Naive thymus-derived CD4-positive, alpha-beta T cell (primary cell): ENCODE measurements around the gene RAP1GAP. TPM values are rescaled to one million over a fixed set of nuclear protein-coding genes. Genes with fewer than 3 reads are reported as not detected.

Experiments
- ATAC-seq: fragments of 150-1000 bp; cut with Tn5 transposase; 2 replicates; pipeline ENCODE4 v1.10.0; 2021; ENCODE audit warnings: mild to moderate bottlenecking, moderate library complexity
- CTCF ChIA-PET: fragments of 350-600 bp; sonication (Branson Sonifier 250); formaldehyde crosslinking; loops from one replicate; lab custom pipeline; 2021; ENCODE audit warnings: antibody characterized with exemption; lab: Charles Lee
- POLR2A ChIA-PET: fragments of 350-600 bp; sonication (Branson Sonifier 250); formaldehyde crosslinking; loops from one replicate; lab custom pipeline; 2021; ENCODE audit warnings: antibody characterized with exemption, inconsistent platforms; lab: Charles Lee
- DNase-seq, 9 donors: peaks; one replicate each; pipeline versions ENCODE4 v3.0.0 to v3.0.0-alpha.2; 2020 to 2022; ENCODE audit warnings: mixed read lengths in 1 of 9
- H3K27ac ChIP-seq: one replicate; pipeline ENCODE4 v1.7.0; 2013; ENCODE audit warnings: mild to moderate bottlenecking, low read depth, low read length, moderate library complexity
- H3K27me3 ChIP-seq, 2 donors: one replicate each; pipeline ENCODE4 v1.7.0; 2013; ENCODE audit warnings: low read length in 2 of 2, mild to moderate bottlenecking in 2 of 2, moderate library complexity in 2 of 2; ENCODE audit not compliant: control insufficient read depth in 2 of 2, insufficient read depth in 2 of 2
- H3K36me3 ChIP-seq, 3 experiments: 1 replicate in 2 of 3; 2 replicates in 1 of 3; pipeline ENCODE4 v1.7.0; 2013; ENCODE audit warnings: low read length in 3 of 3, mild to moderate bottlenecking in 3 of 3, moderate library complexity in 1 of 3; ENCODE audit not compliant: insufficient read depth in 3 of 3, control insufficient read depth in 2 of 3
- H3K4me1 ChIP-seq, 2 donors: one replicate each; pipeline ENCODE4 v1.7.0; 2013; ENCODE audit warnings: low read length in 2 of 2, mild to moderate bottlenecking in 2 of 2, moderate library complexity in 1 of 2; ENCODE audit not compliant: control insufficient read depth in 2 of 2, insufficient read depth in 2 of 2
- H3K4me3 ChIP-seq: 2 replicates; pipeline ENCODE4 v1.7.0; 2013; ENCODE audit warnings: mild to moderate bottlenecking, low read length
- H3K9me3 ChIP-seq, 3 experiments: 1 replicate in 2 of 3; 2 replicates in 1 of 3; pipeline ENCODE4 v1.7.0; 2013; ENCODE audit warnings: low read length in 3 of 3; ENCODE audit not compliant: control insufficient read depth in 2 of 3
- H3K27ac Mint-ChIP-seq, 9 donors: one replicate each; pipeline ENCODE4 v1.8.0; 2020 to 2022; ENCODE audit warnings: mixed read lengths in 9 of 9, mild to moderate bottlenecking in 8 of 9, moderate library complexity in 5 of 9, inconsistent platforms in 2 of 9
- H3K27me3 Mint-ChIP-seq, 5 donors: one replicate each; pipeline ENCODE4 v1.8.0; 2021 to 2022; ENCODE audit warnings: mixed read lengths in 5 of 5, mild to moderate bottlenecking in 1 of 5
- H3K36me3 Mint-ChIP-seq, 5 donors: one replicate each; pipeline ENCODE4 v1.8.0; 2020 to 2022; ENCODE audit warnings: mixed read lengths in 5 of 5, mild to moderate bottlenecking in 3 of 5, inconsistent platforms in 1 of 5
- H3K4me1 Mint-ChIP-seq, 7 donors: one replicate each; pipeline ENCODE4 v1.8.0; 2020 to 2022; ENCODE audit warnings: mixed read lengths in 7 of 7, mild to moderate bottlenecking in 3 of 7, inconsistent platforms in 1 of 7
- H3K4me3 Mint-ChIP-seq, 10 donors: one replicate each; pipeline ENCODE4 v1.8.0; 2020 to 2022; ENCODE audit warnings: mild to moderate bottlenecking in 10 of 10, mixed read lengths in 10 of 10, moderate library complexity in 6 of 10, inconsistent platforms in 2 of 10
- H3K9me3 Mint-ChIP-seq, 11 donors: one replicate each; pipeline ENCODE4 v1.8.0; 2020 to 2022; ENCODE audit warnings: mixed read lengths in 11 of 11, mild to moderate bottlenecking in 4 of 11, inconsistent platforms in 1 of 11, moderate library complexity in 1 of 11
- intact Hi-C, 2 donors: fragments of 100-400 bp; cut with micrococcal nuclease; formaldehyde crosslinking; loops; one replicate each; pipeline ENCODE4 v1.15.1; 2023
- polyA plus RNA-seq, 2 donors: library from polyadenylated mRNA; unstranded; fragments of 300-500 nt; fragmentation: Illumina TruSeq; gene quantifications; one replicate each; pipeline ENCODE4 v1.2.3, GENCODE V29; 2021
- total RNA-seq, 6 experiments: library from RNA in 5 of 6; stranded (reverse) in 5 of 6; gene quantifications; 1 replicate in 5 of 6; 2 replicates in 1 of 6; pipeline ENCODE4 v1.2.3 and lab custom pipeline; 2021 to 2026

The RAP1GAP gene
- total and polyA plus RNA-seq, 7 experiments from 2014 or later: 0.16 to 1.4 (median 0.42) TPM; not detected in 3

DNA sequence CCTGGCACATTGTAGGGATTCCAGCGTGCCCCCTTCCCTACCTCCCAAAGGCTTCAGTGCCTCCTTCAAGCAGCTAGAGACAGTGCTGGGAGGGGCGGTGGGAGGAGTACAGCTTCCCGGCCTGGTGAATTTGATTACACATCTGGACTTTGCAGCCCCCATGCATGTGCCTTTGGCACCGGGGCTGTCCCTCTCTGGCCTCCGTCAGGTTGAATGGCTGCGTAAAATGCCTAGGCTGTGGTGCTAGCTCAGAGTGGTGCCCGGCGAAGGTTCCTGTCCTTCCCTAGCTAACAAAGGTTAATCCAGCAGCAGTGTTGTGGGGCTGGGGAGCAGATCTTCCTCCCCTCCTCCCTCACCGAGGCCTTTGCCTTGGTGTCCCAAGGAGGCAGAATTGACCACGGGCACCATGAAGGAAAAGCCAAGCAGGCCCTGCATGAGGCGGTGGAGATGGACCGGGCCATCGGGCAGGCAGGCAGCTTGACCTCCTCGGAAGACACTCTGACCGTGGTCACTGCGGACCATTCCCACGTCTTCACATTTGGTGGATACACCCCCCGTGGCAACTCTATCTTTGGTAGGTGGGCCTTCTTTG is 93.7 kb downstream of the RAP1GAP start:
- intact Hi-C loops: no loop called here
- H3K36me3 Mint-ChIP-seq: no peaks in the 10 kb centered on the region
- no peak overlapping the region for H3K4me3 Mint-ChIP-seq
- DNase-seq (no peak), ATAC-seq (no peak)
- H3K27me3 Mint-ChIP-seq: peaks cover 5 to 27% (median 11%) of the 10 kb centered on the region in 5 donors
- CTCF ChIA-PET: no interaction called here
- POLR2A ChIA-PET: no interaction called here
- no peaks in the 10 kb centered on the region for H3K9me3 Mint-ChIP-seq
- H3K4me1 ChIP-seq: no peaks in the 10 kb centered on the region
- H3K27me3 ChIP-seq: no peaks in the 10 kb centered on the region
- no peak overlapping the region for H3K4me3 ChIP-seq
- no peaks in the 10 kb centered on the region for H3K9me3 ChIP-seq
- H3K27ac ChIP-seq: no peak overlapping the region
- H3K4me1 Mint-ChIP-seq: no peaks in the 10 kb centered on the region
- H3K36me3 ChIP-seq: no peaks in the 10 kb centered on the region
- H3K27ac Mint-ChIP-seq: no peak overlapping the region

DNA sequence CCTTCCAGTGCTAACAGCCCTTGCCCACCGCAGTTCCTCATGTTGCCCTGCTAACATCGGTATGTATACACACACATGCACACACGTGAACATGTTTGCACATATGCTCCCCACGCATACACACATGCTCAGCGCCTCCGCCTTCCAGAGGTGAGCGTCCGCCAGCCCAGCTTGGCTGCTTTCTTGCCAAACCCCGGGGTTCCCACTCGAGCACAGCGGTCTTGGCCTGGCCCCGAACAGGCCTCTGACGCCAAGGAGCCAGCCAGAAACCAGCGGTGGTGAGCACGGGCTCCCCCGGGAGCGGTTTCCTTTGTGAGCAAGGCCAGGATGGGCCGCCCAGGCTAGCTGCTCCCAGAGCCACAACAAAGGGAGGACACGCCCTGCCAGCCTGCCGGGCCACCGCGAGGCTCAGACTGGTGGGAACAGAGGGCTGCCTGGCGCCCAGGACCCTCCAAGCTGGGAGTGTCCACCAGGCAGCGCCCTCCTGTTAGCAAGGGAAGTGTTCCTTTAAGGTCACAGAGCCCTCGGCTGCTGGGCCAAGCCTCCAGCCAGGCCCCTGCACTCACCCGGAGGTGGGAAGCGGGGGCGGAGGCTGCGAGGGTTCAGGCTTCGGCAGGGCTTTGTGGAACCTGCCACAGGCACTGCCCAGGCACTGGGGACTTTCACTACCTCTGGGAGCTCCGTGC is 94.5 kb downstream of the RAP1GAP start:
- ATAC-seq: no peak
- H3K4me1 ChIP-seq: no peaks in the 10 kb centered on the region
- no peaks in the 10 kb centered on the region for H3K9me3 Mint-ChIP-seq
- ChIA-PET CTCF (no interaction called here), POLR2A (no interaction called here)
- no peak for DNase-seq
- H3K27me3 ChIP-seq: no peaks in the 10 kb centered on the region
- H3K27me3 Mint-ChIP-seq: peaks cover 5 to 27% (median 11%) of the 10 kb centered on the region in 5 donors
- no peak overlapping the region for H3K4me3 ChIP-seq
- no peaks in the 10 kb centered on the region for H3K36me3 Mint-ChIP-seq
- no peak overlapping the region for H3K4me3 Mint-ChIP-seq
- no peaks in the 10 kb centered on the region for H3K4me1 Mint-ChIP-seq
- intact Hi-C loops: no loop called here
- no peak overlapping the region for H3K27ac ChIP-seq
- no peak overlapping the region for H3K27ac Mint-ChIP-seq
- H3K9me3 ChIP-seq: no peaks in the 10 kb centered on the region
- no peaks in the 10 kb centered on the region for H3K36me3 ChIP-seq

DNA sequence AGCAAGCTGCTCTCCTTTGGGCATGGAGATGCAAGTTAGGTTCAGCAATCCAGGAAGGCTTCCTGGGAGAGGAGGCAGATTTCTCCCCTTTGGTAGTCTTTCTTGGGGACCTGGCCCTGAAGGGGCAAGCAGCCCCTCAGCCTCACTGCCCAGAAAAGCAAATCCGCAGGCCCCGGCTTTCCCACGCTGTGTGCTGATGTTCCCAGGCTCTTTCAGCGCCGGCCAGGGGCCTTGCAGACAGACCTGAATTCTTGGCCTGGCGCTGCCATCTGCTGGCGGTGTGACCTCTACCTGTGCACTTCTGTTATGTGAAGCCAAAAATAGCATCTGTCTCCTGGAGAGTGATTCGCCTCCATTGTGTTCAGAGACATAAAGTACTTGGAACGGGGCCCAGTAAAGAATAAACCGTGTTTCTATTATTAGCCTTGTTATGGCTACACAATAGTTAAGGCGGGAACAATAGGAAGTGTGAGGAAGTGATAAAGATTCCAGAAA is 95.1 kb downstream of the RAP1GAP start:
- ATAC-seq (no peak), DNase-seq (peak in 1 of 9 donors; percentile 28)
- Mint-ChIP-seq H3K4me3 (no peak overlapping the region), H3K4me1 (no peaks in the 10 kb centered on the region), H3K9me3 (no peaks in the 10 kb centered on the region), H3K27ac (no peak overlapping the region), H3K27me3 (peaks cover 5 to 27% (median 11%) of the 10 kb centered on the region in 5 donors), H3K36me3 (no peaks in the 10 kb centered on the region)
- Histone ChIP-seq H3K27me3 (no peaks in the 10 kb centered on the region), H3K9me3 (no peaks in the 10 kb centered on the region), H3K36me3 (no peaks in the 10 kb centered on the region), H3K4me1 (no peaks in the 10 kb centered on the region), H3K27ac (no peak overlapping the region), H3K4me3 (no peak overlapping the region)
- CTCF ChIA-PET: no interaction called here
- POLR2A ChIA-PET: no interaction called here
- intact Hi-C loops: no loop called here

DNA sequence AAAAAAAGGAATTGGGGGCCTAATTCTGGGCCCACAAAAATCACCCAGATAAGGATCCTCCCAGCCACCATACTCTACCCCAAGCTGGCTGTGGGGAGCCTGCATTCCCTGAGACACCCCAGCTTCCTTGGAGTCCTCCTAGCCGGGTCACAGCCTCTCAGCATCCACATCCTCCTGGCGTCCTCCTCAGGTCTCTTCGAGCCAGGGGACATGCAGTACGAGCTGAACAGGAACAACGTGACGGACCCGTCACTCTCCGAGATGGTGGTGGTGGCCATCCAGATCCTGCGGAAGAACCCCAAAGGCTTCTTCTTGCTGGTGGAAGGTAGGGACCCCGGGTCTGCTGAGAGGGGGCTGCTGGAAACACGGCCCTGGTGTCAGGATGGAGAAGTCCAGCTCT is 95.7 kb downstream of the RAP1GAP start:
- ChIA-PET CTCF (no interaction called here), POLR2A (no interaction called here)
- Mint-ChIP-seq H3K36me3 (no peaks in the 10 kb centered on the region), H3K27ac (no peak overlapping the region), H3K27me3 (peaks cover 5 to 27% (median 11%) of the 10 kb centered on the region in 5 donors), H3K4me3 (no peak overlapping the region), H3K4me1 (no peaks in the 10 kb centered on the region), H3K9me3 (no peaks in the 10 kb centered on the region)
- intact Hi-C loops: no loop called here
- no peaks in the 10 kb centered on the region for H3K36me3 ChIP-seq
- H3K27me3 ChIP-seq: no peaks in the 10 kb centered on the region
- no peak overlapping the region for H3K4me3 ChIP-seq
- H3K27ac ChIP-seq: no peak overlapping the region
- ATAC-seq: no peak
- H3K4me1 ChIP-seq: no peaks in the 10 kb centered on the region
- no peaks in the 10 kb centered on the region for H3K9me3 ChIP-seq
- DNase-seq: no peak

DNA sequence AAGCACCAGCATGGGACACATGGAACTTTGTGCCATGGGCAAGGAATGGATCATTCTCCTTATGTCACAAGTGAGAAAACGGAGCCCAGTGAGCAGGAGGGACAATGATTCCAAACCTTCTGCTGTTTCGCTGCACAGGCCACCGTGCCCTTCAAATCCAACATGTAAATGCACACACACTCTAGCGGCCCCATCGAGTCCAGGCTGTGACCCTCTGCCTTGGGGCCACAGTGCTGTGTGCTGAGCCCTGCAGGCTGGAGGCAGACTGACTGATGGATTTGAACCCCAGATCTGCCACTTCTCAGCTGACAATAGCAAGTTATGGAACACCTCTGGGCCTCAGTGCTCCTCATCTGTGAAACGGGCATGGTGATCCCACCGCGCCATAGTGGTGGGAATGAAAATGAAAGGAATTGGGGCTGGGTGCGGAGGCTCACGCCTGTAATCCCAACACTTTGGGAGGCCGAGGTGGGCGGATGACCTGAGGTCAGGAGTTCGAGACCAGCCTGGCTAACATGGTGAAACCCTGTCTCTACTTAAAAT is 96.4 kb downstream of the RAP1GAP start:
- Histone ChIP-seq H3K4me1 (no peaks in the 10 kb centered on the region), H3K27ac (no peak overlapping the region), H3K27me3 (no peaks in the 10 kb centered on the region), H3K36me3 (no peaks in the 10 kb centered on the region), H3K9me3 (no peaks in the 10 kb centered on the region), H3K4me3 (no peak overlapping the region)
- no peaks in the 10 kb centered on the region for H3K36me3 Mint-ChIP-seq
- intact Hi-C loops: no loop called here
- H3K4me1 Mint-ChIP-seq: no peaks in the 10 kb centered on the region
- DNase-seq (no peak), ATAC-seq (no peak)
- H3K27ac Mint-ChIP-seq: no peak overlapping the region
- POLR2A ChIA-PET: no interaction called here
- CTCF ChIA-PET: no interaction called here
- no peaks in the 10 kb centered on the region for H3K9me3 Mint-ChIP-seq
- H3K27me3 Mint-ChIP-seq: peaks cover 5 to 25% (median 11%) of the 10 kb centered on the region in 5 donors
- no peak overlapping the region for H3K4me3 Mint-ChIP-seq

DNA sequence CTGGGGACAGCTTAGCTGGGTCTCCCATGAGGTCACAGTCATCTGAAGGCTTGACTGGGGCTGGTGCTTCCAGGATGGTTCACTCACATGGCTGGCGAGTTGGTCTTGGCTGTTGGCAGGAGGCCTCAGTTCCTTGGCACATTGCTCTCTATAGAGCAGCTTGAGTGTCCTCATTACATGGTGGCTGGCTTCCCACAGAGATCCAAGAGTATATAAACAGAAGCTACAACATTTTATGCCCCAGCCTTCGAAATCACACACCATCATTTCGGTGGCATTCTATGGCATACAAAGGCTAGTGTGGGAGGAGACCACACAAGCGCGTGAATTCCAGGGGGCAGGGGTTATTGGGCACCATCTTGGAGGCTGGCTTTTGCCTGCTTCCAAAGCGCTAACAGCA is 96.9 kb downstream of the RAP1GAP start:
- H3K4me3 Mint-ChIP-seq: no peak overlapping the region
- Histone ChIP-seq H3K36me3 (no peaks in the 10 kb centered on the region), H3K27ac (no peak overlapping the region), H3K9me3 (no peaks in the 10 kb centered on the region), H3K27me3 (no peaks in the 10 kb centered on the region), H3K4me3 (no peak overlapping the region), H3K4me1 (no peaks in the 10 kb centered on the region)
- ChIA-PET POLR2A (no interaction called here), CTCF (no interaction called here)
- DNase-seq (no peak), ATAC-seq (no peak)
- H3K4me1 Mint-ChIP-seq: no peaks in the 10 kb centered on the region
- peaks cover 5 to 22% (median 11%) of the 10 kb centered on the region in 5 donors for H3K27me3 Mint-ChIP-seq
- H3K36me3 Mint-ChIP-seq: no peaks in the 10 kb centered on the region
- intact Hi-C loops: no loop called here
- H3K27ac Mint-ChIP-seq: no peak overlapping the region
- no peaks in the 10 kb centered on the region for H3K9me3 Mint-ChIP-seq

DNA sequence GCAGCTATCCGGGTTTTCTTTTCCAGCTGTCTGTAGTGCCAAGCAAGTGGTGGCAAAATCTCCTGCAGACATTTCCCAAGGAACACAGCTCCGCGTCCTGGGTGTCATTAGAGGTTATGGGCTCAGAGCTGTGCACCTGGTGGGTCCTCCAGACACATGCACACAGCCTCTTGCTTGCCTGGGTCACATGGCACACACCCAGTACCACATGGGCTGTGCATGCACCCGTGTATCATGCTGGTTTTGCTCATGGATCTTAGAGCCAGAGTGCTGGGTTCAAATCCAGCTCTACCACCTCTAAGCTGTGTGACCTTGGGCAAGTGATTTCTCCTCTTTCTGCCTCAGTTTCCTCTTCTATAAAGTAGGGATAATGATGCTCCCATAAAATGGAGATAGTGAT is 98.3 kb downstream of the RAP1GAP start:
- H3K27ac ChIP-seq: no peak overlapping the region
- no peaks in the 10 kb centered on the region for H3K9me3 ChIP-seq
- H3K36me3 ChIP-seq: no peaks in the 10 kb centered on the region
- DNase-seq (no peak), ATAC-seq (no peak)
- no peaks in the 10 kb centered on the region for H3K27me3 ChIP-seq
- POLR2A ChIA-PET: no interaction called here
- Mint-ChIP-seq H3K4me3 (no peak overlapping the region), H3K27me3 (peaks cover 5 to 19% (median 11%) of the 10 kb centered on the region in 5 donors), H3K9me3 (no peaks in the 10 kb centered on the region), H3K4me1 (no peaks in the 10 kb centered on the region), H3K36me3 (no peaks in the 10 kb centered on the region), H3K27ac (no peak overlapping the region)
- CTCF ChIA-PET: no interaction called here
- H3K4me3 ChIP-seq: no peak overlapping the region
- intact Hi-C loops: no loop called here
- H3K4me1 ChIP-seq: no peaks in the 10 kb centered on the region
